HTERT RPE-1 (cell line): ENCODE results near the gene RAP2C.
"Not testable (repeated sequence)": the region's sequence is repeated elsewhere in the genome, so short reads cannot be mapped to it uniquely, and the experiment has no call there.

ENCODE experiments used
- in situ Hi-C: fragments of 300-500 bp; cut with MboI; formaldehyde crosslinking; loops from 4 replicates; pipeline ENCODE4 v1.14.3; 2020; ENCODE audit warnings: low sequenced_read_pairs

RAP2C gene

GRCh38 chrX:132200976-132201375, 18.3 kb downstream of the RAP2C start:
- in situ Hi-C loops: no loop called here

- in situ Hi-C loops: no loop called here
These were observed 19.3 kb downstream of the RAP2C start for GRCh38 chrX:132199941-132200340.

GRCh38 chrX:132193872-132194574, 25.2 kb downstream of the RAP2C start:
- in situ Hi-C loops: no loop called here

GRCh38 chrX:132191938-132192337, 27.3 kb downstream of the RAP2C start:
- in situ Hi-C loops: no loop called here

DNA sequence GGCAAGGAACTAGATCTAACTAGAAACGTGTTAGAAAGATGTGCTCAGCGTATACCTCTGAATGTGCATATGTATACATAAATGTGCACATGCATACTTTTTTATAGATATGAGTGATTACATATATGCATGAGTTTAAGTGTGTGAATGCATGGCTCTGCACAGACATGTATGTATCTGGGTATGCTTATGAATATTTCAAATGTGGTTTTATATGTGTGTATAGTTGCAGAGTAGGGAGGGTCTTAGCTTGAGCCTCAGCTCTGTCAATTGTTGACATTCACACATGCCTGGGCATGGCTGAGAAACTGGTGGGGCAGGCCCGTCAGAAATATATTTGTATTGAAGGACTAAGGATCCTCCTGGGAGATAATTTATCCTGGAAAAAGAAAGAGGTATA, 31.1 kb downstream of the RAP2C start:
- in situ Hi-C loops: no loop called here

- in situ Hi-C loops: no loop called here
These were observed 31.8 kb downstream of the RAP2C start for GRCh38 chrX:132187451-132187850.

GRCh38 chrX:132184871-132185270, 34.4 kb downstream of the RAP2C start:
- in situ Hi-C loops: no loop called here

DNA sequence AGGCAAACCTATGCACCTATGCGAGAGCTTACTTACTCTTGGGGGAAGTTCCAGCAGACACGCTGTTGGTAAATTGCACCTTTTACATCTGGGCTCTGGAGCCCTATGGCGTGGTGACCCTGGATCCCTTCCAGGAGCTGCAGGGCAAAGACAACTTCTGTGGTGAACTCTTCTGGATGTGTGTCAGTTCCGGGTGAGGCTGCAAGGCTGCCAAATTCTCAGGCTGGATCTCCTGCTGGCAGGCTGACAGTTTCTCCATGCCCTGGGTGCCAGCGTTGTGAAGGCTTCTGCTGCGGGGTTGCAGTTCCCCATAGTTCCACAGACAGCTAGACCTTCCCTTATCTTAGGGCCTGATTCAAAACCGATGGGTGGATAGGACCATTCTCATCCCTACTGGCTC, 37.9 kb downstream of the RAP2C start:
- in situ Hi-C loops: no loop called here

DNA sequence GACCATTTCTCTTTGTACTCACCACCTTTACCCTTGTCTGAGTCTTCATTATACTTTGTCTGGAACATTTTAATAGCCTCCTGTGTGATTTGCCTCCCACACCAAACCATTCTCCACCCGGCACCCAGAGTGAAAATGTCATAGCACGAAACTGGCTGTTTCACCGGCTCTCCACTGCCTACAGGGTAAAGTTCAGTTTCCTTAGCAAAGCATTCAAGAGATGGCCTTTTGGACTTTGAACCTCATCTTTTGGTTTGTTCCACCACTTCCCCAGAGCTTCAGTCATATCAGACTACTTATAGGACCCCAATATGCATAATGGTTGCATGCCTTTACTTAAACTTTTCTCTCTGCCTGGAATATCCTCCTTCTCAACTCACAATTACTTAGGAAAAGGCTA, 38.3 kb downstream of the RAP2C start:
- in situ Hi-C loops: no loop called here

GRCh38 chrX:132173647-132174046, 45.6 kb downstream of the RAP2C start:
- in situ Hi-C loops: no loop called here

- in situ Hi-C loops: no loop called here
These were observed 47.4 kb downstream of the RAP2C start for GRCh38 chrX:132171881-132172280.

- in situ Hi-C loops: no loop called here
These were observed 47.8 kb downstream of the RAP2C start for GRCh38 chrX:132171478-132171877.

GRCh38 chrX:132169554-132169953, 49.7 kb downstream of the RAP2C start:
- in situ Hi-C loops: no loop called here

GRCh38 chrX:132165651-132166050, 53.6 kb downstream of the RAP2C start:
- in situ Hi-C loops: no loop called here

GRCh38 chrX:132165005-132165404, 54.2 kb downstream of the RAP2C start:
- in situ Hi-C loops: no loop called here

- in situ Hi-C loops: not testable (repeated sequence)
These were observed 56.2 kb downstream of the RAP2C start for GRCh38 chrX:132163094-132163493.

DNA sequence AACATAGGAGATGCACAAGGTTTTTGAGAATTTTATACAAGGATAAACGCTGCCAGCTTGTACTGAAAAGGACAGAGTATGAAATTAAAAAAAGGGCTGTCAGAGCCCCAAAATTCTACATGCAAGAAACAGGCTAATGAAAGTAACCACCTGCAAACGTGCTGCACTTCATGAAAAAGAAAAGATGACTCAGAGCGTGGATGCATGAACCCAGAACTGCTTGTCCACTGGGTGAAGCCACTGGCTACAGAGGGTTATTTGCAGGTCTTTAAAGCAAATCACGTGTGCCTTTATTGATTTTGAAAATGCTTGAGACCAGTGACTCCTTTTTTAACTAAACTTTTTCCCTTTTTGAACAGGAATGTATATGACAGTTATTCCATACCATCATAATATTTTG, 66.1 kb downstream of the RAP2C start:
- in situ Hi-C loops: no loop called here
